Sigmoid colon (tissue), 7 donors: ENCODE measurements around the gene PUS10. TPM values are rescaled to one million over a fixed set of nuclear protein-coding genes. Genes with fewer than 3 reads are reported as not detected.

Source experiments
- DNase-seq: peaks from one replicate; pipeline ENCODE4 v3.0.0-alpha.2; 2019
- H3K27ac ChIP-seq, 4 donors: fragments of 200-600 bp; sonication (generic); one replicate each; pipeline ENCODE4 v1.5.1; 2016 to 2019; ENCODE audit warnings: mild to moderate bottlenecking in 1 of 4
- H3K27me3 ChIP-seq, 3 donors: fragments of 200-600 bp; sonication (generic); one replicate each; pipeline ENCODE4 v1.5.1; 2019; ENCODE audit warnings: mild to moderate bottlenecking in 1 of 3
- H3K36me3 ChIP-seq, 4 donors: fragments of 200-600 bp; sonication (generic); one replicate each; pipeline ENCODE4 v1.5.1; 2016 to 2019
- H3K4me1 ChIP-seq, 4 donors: fragments of 200-600 bp; sonication (generic); one replicate each; pipeline ENCODE4 v1.5.1; 2017 to 2019
- H3K4me3 ChIP-seq, 4 donors: fragments of 200-600 bp; sonication (generic); one replicate each; pipeline ENCODE4 v1.5.1; 2017 to 2019; ENCODE audit warnings: mild to moderate bottlenecking in 2 of 4, moderate library complexity in 1 of 4
- H3K9me3 ChIP-seq, 4 donors: fragments of 200-600 bp in 3 of 4; sonication (generic) in 3 of 4; one replicate each; pipeline versions ENCODE4 v1.5.1 to v1.6.1; 2013 to 2019
- CTCF ChIP-seq, 4 experiments: fragments of 450-650 bp in 3 of 4; fragments of 200-600 bp in 1 of 4; IDR thresholded peaks; one replicate each; pipeline ENCODE4 v1.5.1; 2016 to 2019; ENCODE audit warnings: antibody characterized with exemption in 4 of 4, mild to moderate bottlenecking in 3 of 4, moderate library complexity in 2 of 4
- EP300 ChIP-seq, 4 donors: sonication (generic); formaldehyde crosslinking; IDR thresholded peaks; one replicate each; pipeline ENCODE4 v1.6.1; 2017; ENCODE audit warnings: antibody characterized with exemption in 4 of 4
- POLR2A ChIP-seq, 2 donors: fragments of 450-650 bp; IDR thresholded peaks; one replicate each; pipeline ENCODE4 v1.6.1; 2016; ENCODE audit warnings: antibody characterized with exemption in 2 of 2, mild to moderate bottlenecking in 2 of 2, moderate library complexity in 2 of 2
- POLR2AphosphoS5 ChIP-seq, 4 donors: sonication (generic); formaldehyde crosslinking; IDR thresholded peaks; one replicate each; pipeline ENCODE4 v1.6.1; 2017; ENCODE audit warnings: antibody characterized with exemption in 4 of 4
- WGBS, 2 donors: extraction: QIAGEN DNeasy Blood & Tissue Kit; methylation state at CpG; one replicate each; pipeline ENCODE4 v1.1.7; 2013; 5-methylcytosine and 5-hydroxymethylcytosine counted together
- intact Hi-C: fragments of 100-400 bp; cut with DNase I; formaldehyde crosslinking; loops from one replicate; pipeline ENCODE4 v1.15.1; 2023
- polyA plus RNA-seq, 3 donors: library from polyadenylated mRNA; stranded (reverse); fragments of 200-250 nt; gene quantifications; one replicate each; pipeline ENCODE4 v1.2.3, GENCODE V29; 2013
- total RNA-seq, 4 donors: library from RNA; depleted of rRNA; stranded (reverse); fragments of >200 nt; gene quantifications; one replicate each; pipeline ENCODE4 v1.1.0, GENCODE V29; 2016
- donor health status: healthy with polysubstance abuse.
- donor health status: Bipolar disorder and iron deficiency.
- donor health status: healthy.

Gene PUS10
- total and polyA plus RNA-seq, 7 donors: 3.1 to 8.3 (median 5.0) TPM

DNA sequence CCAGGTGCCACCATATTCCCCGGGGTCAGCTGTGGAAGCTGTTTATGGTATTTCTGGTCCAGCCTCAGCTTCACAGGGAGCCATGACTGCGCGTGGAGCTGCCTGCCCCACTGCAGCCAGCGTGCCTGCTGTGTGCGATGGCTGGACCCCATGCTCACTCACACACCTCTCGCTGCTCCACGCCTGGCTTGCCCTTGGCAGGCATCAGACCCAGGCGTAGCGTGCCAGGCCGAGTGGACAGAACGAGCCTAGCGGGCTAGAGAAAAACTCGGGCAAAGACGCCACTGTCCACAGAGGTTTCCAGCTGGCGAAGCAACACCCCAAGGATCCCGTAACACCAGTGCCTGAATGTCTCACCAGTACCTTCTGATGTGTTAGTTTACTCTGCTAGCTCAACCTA is 43.4 kb downstream of the PUS10 start:
- Histone ChIP-seq H3K36me3 (no peaks in the 10 kb centered on the region), H3K4me1 (no peaks in the 10 kb centered on the region), H3K27ac (no peak overlapping the region), H3K27me3 (no peaks in the 10 kb centered on the region), H3K9me3 (no peaks in the 10 kb centered on the region), H3K4me3 (no peak overlapping the region)
- TF ChIP-seq POLR2AphosphoS5 (IDR thresholded peaks at IDR 0.05) (no peak), EP300 (IDR thresholded peaks at IDR 0.05) (no peak), POLR2A (IDR thresholded peaks at IDR 0.05) (no peak), CTCF (IDR thresholded peaks at IDR 0.05) (no peak)
- intact Hi-C loops: no loop called here
- DNase-seq: no peak
- WGBS, 2 donors: 97% methylated on average over 16 of the region's 16 CpGs

DNA sequence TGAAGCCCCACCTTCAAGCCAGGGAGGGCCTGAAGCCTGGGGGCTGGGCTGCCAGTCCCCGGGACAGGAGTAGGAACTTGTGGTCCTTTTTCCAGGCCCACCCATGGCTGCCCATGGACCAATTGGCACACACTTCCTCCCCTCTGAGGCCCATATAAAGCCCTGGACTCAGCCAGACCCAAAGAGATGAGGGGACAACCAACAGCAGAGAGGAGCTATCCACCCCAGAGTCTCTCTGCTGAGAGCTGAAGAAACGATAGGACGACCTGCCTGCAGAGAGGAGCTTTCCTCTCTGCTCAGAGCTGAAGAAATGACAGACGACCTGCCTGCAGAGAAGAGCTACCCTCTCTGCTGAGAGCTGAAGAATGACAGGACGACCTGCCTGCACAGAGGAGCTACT is 44.4 kb downstream of the PUS10 start:
- Histone ChIP-seq H3K9me3 (no peaks in the 10 kb centered on the region), H3K4me3 (no peak overlapping the region), H3K27ac (no peak overlapping the region), H3K36me3 (no peaks in the 10 kb centered on the region), H3K27me3 (no peaks in the 10 kb centered on the region), H3K4me1 (no peaks in the 10 kb centered on the region)
- 88 to 89% methylated on average over 5 of the region's 5 CpGs for WGBS, 2 donors
- DNase-seq: no peak
- TF ChIP-seq CTCF (IDR thresholded peaks at IDR 0.05) (no peak), POLR2AphosphoS5 (IDR thresholded peaks at IDR 0.05) (no peak), EP300 (IDR thresholded peaks at IDR 0.05) (no peak), POLR2A (IDR thresholded peaks at IDR 0.05) (no peak)
- intact Hi-C loops: no loop called here

GRCh38 chr2:60972889-60973656 is 45.0 kb downstream of the PUS10 start:
- Histone ChIP-seq H3K36me3 (no peaks in the 10 kb centered on the region), H3K27me3 (no peaks in the 10 kb centered on the region), H3K9me3 (no peaks in the 10 kb centered on the region), H3K4me3 (no peak overlapping the region), H3K27ac (no peak overlapping the region), H3K4me1 (no peaks in the 10 kb centered on the region)
- DNase-seq: no peak
- TF ChIP-seq POLR2A (IDR thresholded peaks at IDR 0.05) (no peak), POLR2AphosphoS5 (IDR thresholded peaks at IDR 0.05) (no peak), CTCF (IDR thresholded peaks at IDR 0.05) (no peak), EP300 (IDR thresholded peaks at IDR 0.05) (no peak)
- 96 to 97% methylated on average over 32 of the region's 32 CpGs for WGBS, 2 donors
- intact Hi-C loops: no loop called here

DNA sequence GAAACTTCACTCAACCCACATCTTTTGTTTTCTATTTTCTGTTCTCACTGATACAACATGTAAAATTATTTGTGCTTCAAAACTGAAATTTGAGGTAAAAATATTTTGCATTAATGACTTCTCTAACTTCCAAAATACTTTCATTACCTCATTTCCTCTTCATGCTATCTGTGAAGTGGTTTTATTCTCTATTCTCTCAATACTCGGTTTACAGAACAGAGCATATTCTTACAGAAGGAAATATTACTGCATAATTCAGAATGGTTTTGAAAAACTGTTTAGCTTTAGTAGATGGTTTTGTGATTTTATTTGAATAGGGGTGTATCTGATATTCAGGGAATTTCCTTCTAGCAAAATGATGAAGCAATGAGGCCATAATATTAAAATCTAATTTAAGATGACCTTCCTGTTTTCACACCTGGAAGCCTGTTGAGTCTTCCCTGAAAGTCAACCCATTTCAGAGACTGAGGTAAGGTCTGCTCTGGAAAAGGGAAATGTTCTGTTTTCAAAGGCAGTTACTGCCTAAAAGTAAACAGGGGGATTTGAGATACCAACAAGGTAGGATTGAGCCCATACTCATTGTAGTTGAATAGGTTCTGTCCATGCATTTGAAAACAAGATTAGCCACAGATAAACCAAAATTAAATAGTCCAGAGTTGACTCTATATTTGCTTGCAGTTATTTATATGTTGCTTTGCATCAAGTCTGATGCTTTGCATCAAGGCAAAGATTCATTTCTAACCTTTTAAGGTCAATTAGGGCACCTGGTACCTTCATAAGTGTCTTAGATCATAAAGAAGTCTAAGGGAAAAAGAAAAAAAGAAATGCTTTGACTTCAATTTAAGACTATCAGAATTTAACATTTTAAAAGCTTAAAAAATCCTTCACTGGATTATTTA is 51.3 kb downstream of the PUS10 start:
- no peak overlapping the region for H3K4me3 ChIP-seq
- no peaks in the 10 kb centered on the region for H3K4me1 ChIP-seq
- no peak for DNase-seq
- intact Hi-C loops: no loop called here
- H3K36me3 ChIP-seq: no peaks in the 10 kb centered on the region
- H3K27me3 ChIP-seq: no peaks in the 10 kb centered on the region
- no peak overlapping the region for H3K27ac ChIP-seq
- TF ChIP-seq CTCF (IDR thresholded peaks at IDR 0.05): no peak
- no peak for TF ChIP-seq POLR2A (IDR thresholded peaks at IDR 0.05)
- no peak for TF ChIP-seq EP300 (IDR thresholded peaks at IDR 0.05)
- TF ChIP-seq POLR2AphosphoS5 (IDR thresholded peaks at IDR 0.05): no peak
- 44 to 81% methylated on average over 1 of the region's 1 CpG for WGBS, 2 donors
- H3K9me3 ChIP-seq: no peaks in the 10 kb centered on the region
